ENCODE data around the gene CELF2.

- no peak for TF ChIP-seq CTCF (IDR thresholded peaks at IDR 0.05)
- TF ChIP-seq POLR2A (IDR thresholded peaks at IDR 0.05), result no peak
- no peak for TF ChIP-seq POLR2AphosphoS5 (IDR thresholded peaks at IDR 0.05)
Observed at GRCh38 chr10:11167233-11167966, 149.7 kb downstream of the CELF2 start.
